ENCODE data around the gene ASS1. TPM values are rescaled to one million over a fixed set of nuclear protein-coding genes. Genes with fewer than 3 reads are reported as not detected.

The ASS1 gene
- total RNA-seq, 4 donors from 2014 or later: 123 to 235 (median 166) TPM

- Histone ChIP-seq H3K36me3 (no peaks in the 10 kb centered on the region), H3K27ac (no peak overlapping the region), H3K27me3 (no peaks in the 10 kb centered on the region), H3K4me1 (peaks cover 0 to 10% of the 10 kb centered on the region in 2 donors), H3K4me3 (replicated peaks in 1 of 3) (no peak overlapping the region), H3K9me3 (no peaks in the 10 kb centered on the region)
- intact Hi-C loops (cut with DNase I): no loop called here
- 81 to 87% methylated on average over 15 of the region's 15 CpGs for WGBS, 2 donors
- TF ChIP-seq POLR2A (IDR thresholded peaks at IDR 0.05): no peak
- no peak for DNase-seq
Measured at GRCh38 chr9:130437011-130437789, 7.6 kb upstream of the ASS1 start.

GRCh38 chr9:130438382-130438981 lies 6.3 kb upstream of the ASS1 start:
- Histone ChIP-seq H3K27me3 (no peaks in the 10 kb centered on the region), H3K36me3 (no peaks in the 10 kb centered on the region), H3K4me1 (peaks cover 0 to 3% of the 10 kb centered on the region in 2 donors), H3K9me3 (no peaks in the 10 kb centered on the region), H3K4me3 (replicated peaks in 1 of 3) (no peak overlapping the region), H3K27ac (no peak overlapping the region)
- intact Hi-C loops (cut with DNase I): no loop called here
- WGBS, 2 donors: 88 to 90% methylated on average over 4 to 6 of the region's 6 CpGs
- TF ChIP-seq CTCF (IDR thresholded peaks at IDR 0.05) (no peak), POLR2A (IDR thresholded peaks at IDR 0.05) (no peak)
- DNase-seq: no peak

GRCh38 chr9:130441031-130441430 lies 3.7 kb upstream of the ASS1 start:
- H3K27ac ChIP-seq: no peak overlapping the region
- intact Hi-C loops (cut with DNase I): no loop called here
- no peaks in the 10 kb centered on the region for H3K27me3 ChIP-seq
- TF ChIP-seq POLR2A (IDR thresholded peaks at IDR 0.05): no peak
- TF ChIP-seq CTCF (IDR thresholded peaks at IDR 0.05): no peak
- 94 to 96% methylated on average over 1 of the region's 1 CpG for WGBS, 2 donors
- no peak overlapping the region for H3K4me3 ChIP-seq (replicated peaks in 1 of 3)
- DNase-seq: no peak
- H3K9me3 ChIP-seq: no peaks in the 10 kb centered on the region
- H3K4me1 ChIP-seq: peaks cover 5 to 11% of the 10 kb centered on the region in 2 donors
- no peaks in the 10 kb centered on the region for H3K36me3 ChIP-seq

GRCh38 chr9:130442746-130443455 lies 1.9 kb upstream of the ASS1 start:
- no peaks in the 10 kb centered on the region for H3K36me3 ChIP-seq
- 96 to 97% methylated on average over 5 to 7 of the region's 9 CpGs for WGBS, 2 donors
- H3K4me3 ChIP-seq (replicated peaks in 1 of 3): no peak overlapping the region
- TF ChIP-seq CTCF (IDR thresholded peaks at IDR 0.05) (no peak), POLR2A (IDR thresholded peaks at IDR 0.05) (no peak)
- no peaks in the 10 kb centered on the region for H3K9me3 ChIP-seq
- H3K4me1 ChIP-seq: peaks cover 24 to 30% of the 10 kb centered on the region in 2 donors
- no peak overlapping the region for H3K27ac ChIP-seq
- no peak for DNase-seq
- H3K27me3 ChIP-seq: no peaks in the 10 kb centered on the region
- intact Hi-C loops (cut with DNase I): no loop called here

- no peaks in the 10 kb centered on the region for H3K36me3 ChIP-seq
- no peak for TF ChIP-seq POLR2A (IDR thresholded peaks at IDR 0.05)
- no peak for TF ChIP-seq CTCF (IDR thresholded peaks at IDR 0.05)
- H3K9me3 ChIP-seq: no peaks in the 10 kb centered on the region
- WGBS, 2 donors: 74 to 77% methylated on average over 6 of the region's 6 CpGs
- H3K27me3 ChIP-seq: no peaks in the 10 kb centered on the region
- H3K4me3 ChIP-seq (replicated peaks in 1 of 3): no peak overlapping the region
- DNase-seq: no peak
- H3K4me1 ChIP-seq: peaks cover 27 to 35% of the 10 kb centered on the region in 2 donors
- H3K27ac ChIP-seq: no peak overlapping the region
- intact Hi-C loops (cut with DNase I): no loop called here
Measured at GRCh38 chr9:130443456-130443801, 1.3 kb upstream of the ASS1 start.

All from thyroid gland (tissue), 4 donors.